ENCODE results near the gene OGFR. TPM values are rescaled to one million over a fixed set of nuclear protein-coding genes. Genes with fewer than 3 reads are reported as not detected.
A peak's percentile ranks its signal among the peaks of the same experiment; 100 is the strongest.

The OGFR gene
- total RNA-seq, 2 experiments from 2014 or later = 54.5 to 56.0 TPM

DNA sequence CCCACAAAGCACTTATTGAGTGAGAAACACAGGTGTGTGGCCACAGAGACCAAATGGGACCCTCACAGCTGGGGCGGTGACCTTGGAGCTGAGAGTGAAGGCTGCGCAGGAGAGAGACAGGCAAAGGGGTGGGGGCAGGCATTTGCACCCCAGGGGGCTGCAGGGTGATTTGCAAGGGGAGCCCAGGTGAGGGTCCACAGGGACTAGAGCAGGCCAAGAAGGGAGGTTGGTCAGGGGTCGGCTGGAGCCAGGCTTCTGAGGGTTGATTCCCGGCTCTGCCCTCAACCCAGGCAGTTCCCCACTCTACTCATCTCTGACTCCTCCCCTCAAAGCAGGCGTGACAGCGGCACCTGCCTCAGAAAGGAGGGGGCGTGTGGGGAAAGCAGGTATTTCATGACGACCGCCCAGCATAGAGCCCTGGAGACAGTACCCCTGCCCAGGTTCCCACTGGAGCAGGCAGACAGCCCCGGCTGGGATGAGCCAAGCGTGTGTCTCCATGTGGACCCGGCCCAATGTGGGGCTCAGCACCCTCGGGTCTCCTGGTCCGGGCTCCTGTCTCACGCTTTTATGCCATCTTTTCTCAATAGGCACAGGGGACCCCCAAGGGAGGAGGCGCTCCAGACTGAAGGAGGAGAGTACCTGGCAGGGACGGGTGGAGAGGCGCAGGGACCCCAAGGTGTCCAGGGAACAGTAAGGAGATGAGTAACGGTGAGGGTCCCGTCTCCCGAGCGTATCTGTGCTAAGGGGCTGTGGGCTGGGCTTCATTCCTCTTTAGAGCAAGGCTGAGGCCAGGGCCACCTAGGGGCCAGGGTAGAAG is 11.5 kb upstream of the OGFR start:
- CTCF ChIA-PET = interaction anchor here (1.2 to 2.3 kb wide), 5 partner anchors 15 to 293 kb away, joined by 3 to 7 read pairs (median 6); no protein-coding TSS in a partner anchor
- intact Hi-C loops (cut with DNase I, micrococcal nuclease) = loop anchor here (1.0 to 10.0 kb wide), 5 partner anchors 16 to 408 kb away; partner anchors contain the start of gene RPS21 (in 1 of the 2)
- peak in 2 of 14 experiments; percentile 41 to 59 for DNase-seq
- peaks cover 22% of the 10 kb centered on the region for H3K36me3 Mint-ChIP-seq (ENCODE audit: low read depth)
- peak overlapping the region; percentile 79 to 90 for H3K27ac ChIP-seq (ENCODE audit: low read depth in 1 of 2, low read length in 2 of 2)
- peaks cover 4% of the 10 kb centered on the region for H3K36me3 ChIP-seq (ENCODE audit: insufficient read depth, low read length)
- H3K4me3 Mint-ChIP-seq = peak overlapping the region; percentile 88
- no peaks in the 10 kb centered on the region for H3K9me3 Mint-ChIP-seq
- peaks cover 54% of the 10 kb centered on the region for H3K4me1 ChIP-seq (ENCODE audit: insufficient read depth, low read length)
- H3K4me1 Mint-ChIP-seq (ENCODE audit: low read depth) = peaks cover 50% of the 10 kb centered on the region
- no peaks in the 10 kb centered on the region for H3K9me3 ChIP-seq (ENCODE audit: control insufficient read depth in 1 of 2, insufficient read depth in 1 of 2, low read length in 2 of 2)
- ATAC-seq (ENCODE audit: poor library complexity) = no peak
- peak overlapping the region; percentile 89 for H3K27ac Mint-ChIP-seq
- H3K4me3 ChIP-seq (ENCODE audit: low read length) = peak overlapping the region; percentile 55
- H3K27me3 ChIP-seq (ENCODE audit: control insufficient read depth in 1 of 2, insufficient read depth in 2 of 2, low read length in 2 of 2) = no peaks in the 10 kb centered on the region
- POLR2A ChIA-PET = interaction anchor here (0.8 to 4.5 kb wide), 27 partner anchors 11 to 728 kb away, joined by 3 to 85 read pairs (median 7); partner anchors contain the start of genes NTSR1, OGFR, PPDPF and TAF4
- TF ChIP-seq, protein P1, sequence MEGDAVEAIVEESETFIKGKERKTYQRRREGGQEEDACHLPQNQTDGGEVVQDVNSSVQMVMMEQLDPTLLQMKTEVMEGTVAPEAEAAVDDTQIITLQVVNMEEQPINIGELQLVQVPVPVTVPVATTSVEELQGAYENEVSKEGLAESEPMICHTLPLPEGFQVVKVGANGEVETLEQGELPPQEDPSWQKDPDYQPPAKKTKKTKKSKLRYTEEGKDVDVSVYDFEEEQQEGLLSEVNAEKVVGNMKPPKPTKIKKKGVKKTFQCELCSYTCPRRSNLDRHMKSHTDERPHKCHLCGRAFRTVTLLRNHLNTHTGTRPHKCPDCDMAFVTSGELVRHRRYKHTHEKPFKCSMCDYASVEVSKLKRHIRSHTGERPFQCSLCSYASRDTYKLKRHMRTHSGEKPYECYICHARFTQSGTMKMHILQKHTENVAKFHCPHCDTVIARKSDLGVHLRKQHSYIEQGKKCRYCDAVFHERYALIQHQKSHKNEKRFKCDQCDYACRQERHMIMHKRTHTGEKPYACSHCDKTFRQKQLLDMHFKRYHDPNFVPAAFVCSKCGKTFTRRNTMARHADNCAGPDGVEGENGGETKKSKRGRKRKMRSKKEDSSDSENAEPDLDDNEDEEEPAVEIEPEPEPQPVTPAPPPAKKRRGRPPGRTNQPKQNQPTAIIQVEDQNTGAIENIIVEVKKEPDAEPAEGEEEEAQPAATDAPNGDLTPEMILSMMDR (IDR thresholded peaks at IDR 0.05) = no peak
- H3K27me3 Mint-ChIP-seq = no peaks in the 10 kb centered on the region

DNA sequence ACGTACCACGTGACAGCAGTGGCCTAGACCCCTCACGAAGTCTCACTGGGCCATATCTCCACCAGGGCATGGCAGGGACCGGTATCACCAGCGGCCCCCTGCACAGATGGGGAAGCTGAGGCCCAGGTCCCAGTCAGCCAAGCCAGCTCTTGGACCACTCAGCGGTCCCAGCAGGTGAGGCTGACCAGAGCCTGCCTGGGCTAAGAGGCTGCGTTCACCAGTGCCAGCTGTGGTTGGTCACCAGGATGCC is 11.0 kb upstream of the OGFR start:
- ATAC-seq (ENCODE audit: poor library complexity) = no peak

More for the DNA sequence above, 11.0 kb upstream of the OGFR start:
- POLR2A ChIA-PET = interaction anchor here (0.8 to 4.5 kb wide), 43 partner anchors 9 to 728 kb away, joined by 3 to 85 read pairs (median 5); partner anchors contain the start of genes LSM14B, NTSR1, OGFR and PPDPF
- Histone ChIP-seq H3K36me3 (ENCODE audit: insufficient read depth, low read length) (peaks cover 9% of the 10 kb centered on the region), H3K27ac (ENCODE audit: low read depth in 1 of 2, low read length in 2 of 2) (peak overlapping the region; percentile 79 to 90), H3K9me3 (ENCODE audit: control insufficient read depth in 1 of 2, insufficient read depth in 1 of 2, low read length in 2 of 2) (no peaks in the 10 kb centered on the region), H3K4me1 (ENCODE audit: insufficient read depth, low read length) (peaks cover 56% of the 10 kb centered on the region), H3K4me3 (ENCODE audit: low read length) (peak overlapping the region; percentile 55), H3K27me3 (ENCODE audit: control insufficient read depth in 1 of 2, insufficient read depth in 2 of 2, low read length in 2 of 2) (no peaks in the 10 kb centered on the region)
- DNase-seq = no peak
- CTCF ChIA-PET = interaction anchor here (1.2 to 2.0 kb wide), 5 partner anchors 15 to 294 kb away, joined by 3 to 7 read pairs (median 4); no protein-coding TSS in a partner anchor
- H3K4me3 Mint-ChIP-seq = peak overlapping the region; percentile 88
- no peaks in the 10 kb centered on the region for H3K27me3 Mint-ChIP-seq
- H3K36me3 Mint-ChIP-seq (ENCODE audit: low read depth) = peaks cover 27% of the 10 kb centered on the region
- H3K27ac Mint-ChIP-seq = peak overlapping the region; percentile 89
- H3K4me1 Mint-ChIP-seq (ENCODE audit: low read depth) = peaks cover 55% of the 10 kb centered on the region
- no peaks in the 10 kb centered on the region for H3K9me3 Mint-ChIP-seq
- intact Hi-C loops (cut with DNase I, micrococcal nuclease) = loop anchor here (1.0 to 10.0 kb wide), 7 partner anchors 16 to 409 kb away; partner anchors contain the start of gene RPS21 (in 1 of the 2)
- TF ChIP-seq, protein P1 (IDR thresholded peaks at IDR 0.05) = no peak

Measured in CD4-positive, alpha-beta T cell (primary cell).